HG03280 (cell line): Measurements from ENCODE around the gene NEK8.

Experiments
- ATAC-seq: cut with Tn5 transposase; IDR thresholded peaks from one replicate; pipeline ENCODE4 v1.9.1; 2021; ENCODE audit warnings: mild to moderate bottlenecking, moderate library complexity; ENCODE audit not compliant: unreplicated experiment

Gene NEK8

DNA sequence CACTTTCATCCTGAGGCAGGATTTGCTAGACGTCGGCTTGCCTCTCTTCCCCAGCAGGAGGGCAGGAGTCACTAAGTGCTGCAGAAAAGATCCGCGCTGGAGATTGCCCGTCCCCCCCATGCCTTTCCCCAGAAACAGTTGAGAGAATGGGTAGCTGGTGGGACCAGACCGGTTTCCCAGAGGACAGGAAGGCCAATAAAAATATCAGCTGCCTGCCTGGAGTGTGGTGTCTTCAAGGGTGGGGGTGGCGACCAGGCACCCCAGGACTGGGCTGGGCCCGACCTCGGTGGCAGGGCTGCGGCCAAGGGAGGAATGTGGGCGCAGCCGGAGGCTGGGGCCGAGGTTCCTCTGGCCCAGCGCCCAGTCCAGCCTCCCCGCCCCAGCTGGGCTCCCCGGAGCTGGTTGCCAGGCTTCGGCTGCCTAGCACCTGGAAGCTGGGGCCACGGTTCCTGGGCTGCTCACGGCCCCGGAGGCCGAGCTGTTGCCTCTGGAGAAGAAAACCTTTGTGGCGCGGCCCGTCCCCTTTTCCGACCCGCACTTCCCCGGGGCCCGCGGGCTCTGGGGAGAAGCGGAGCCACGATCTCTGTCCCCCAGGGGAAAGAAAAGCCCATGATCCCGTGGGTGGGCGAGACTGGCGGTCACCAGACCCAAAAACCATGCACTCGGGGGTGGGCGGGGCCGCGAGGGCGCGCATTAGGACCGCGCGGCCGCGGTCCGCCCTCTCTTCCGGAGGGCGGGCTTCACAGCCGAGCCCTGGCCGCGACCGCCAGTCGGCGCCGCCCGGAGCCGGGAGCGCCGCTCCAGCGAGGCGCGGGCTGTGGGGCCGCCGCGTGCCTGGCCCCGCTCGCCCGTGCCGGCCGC, 14.9 kb downstream of the NEK8 start, which contains the start of gene TRAF4:
Gene TRAF4 (plus strand): TSS at position 769 of the 861 bp plus-strand sequence. CDS start 102 bp downstream, outside the sequence.
- ATAC-seq = peak; percentile 75

DNA sequence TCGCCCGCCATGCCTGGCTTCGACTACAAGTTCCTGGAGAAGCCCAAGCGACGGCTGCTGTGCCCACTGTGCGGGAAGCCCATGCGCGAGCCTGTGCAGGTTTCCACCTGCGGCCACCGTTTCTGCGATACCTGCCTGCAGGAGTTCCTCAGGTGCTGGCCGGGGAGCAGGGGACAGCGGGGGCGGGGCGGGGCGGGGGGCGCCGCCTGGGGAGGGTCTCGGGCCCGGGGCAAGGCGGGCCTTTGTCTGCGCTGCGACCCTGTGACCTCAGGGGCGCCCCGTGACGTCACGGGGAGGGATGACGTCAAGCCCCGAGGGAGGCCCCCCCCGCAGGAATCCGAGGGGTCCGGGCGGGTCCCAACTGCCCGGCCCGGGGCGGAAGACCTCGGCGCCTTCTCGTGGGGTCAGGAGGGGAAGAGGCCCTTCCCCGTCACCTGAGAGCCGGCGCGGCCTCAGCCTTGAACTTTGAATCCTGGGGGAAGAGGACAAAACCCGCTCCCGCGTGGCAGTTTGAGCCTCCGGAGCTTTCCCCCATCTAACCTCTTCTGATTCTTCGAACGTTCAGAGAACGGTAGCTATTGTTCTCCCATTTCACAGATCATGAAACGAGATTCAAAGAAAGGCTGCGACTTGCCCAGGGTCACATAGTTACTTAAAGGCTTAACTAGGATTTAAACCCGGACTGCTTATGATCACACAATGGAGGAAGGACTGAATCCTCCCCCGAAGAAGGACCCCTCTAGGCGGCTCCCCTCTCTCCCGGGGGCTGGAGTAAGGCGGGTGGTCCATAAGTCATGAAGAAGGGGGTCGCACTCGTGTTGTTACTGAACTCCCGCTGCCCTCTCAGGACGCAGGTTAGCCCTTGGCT, 15.8 kb downstream of the NEK8 start:
- peak; percentile 26 for ATAC-seq

DNA sequence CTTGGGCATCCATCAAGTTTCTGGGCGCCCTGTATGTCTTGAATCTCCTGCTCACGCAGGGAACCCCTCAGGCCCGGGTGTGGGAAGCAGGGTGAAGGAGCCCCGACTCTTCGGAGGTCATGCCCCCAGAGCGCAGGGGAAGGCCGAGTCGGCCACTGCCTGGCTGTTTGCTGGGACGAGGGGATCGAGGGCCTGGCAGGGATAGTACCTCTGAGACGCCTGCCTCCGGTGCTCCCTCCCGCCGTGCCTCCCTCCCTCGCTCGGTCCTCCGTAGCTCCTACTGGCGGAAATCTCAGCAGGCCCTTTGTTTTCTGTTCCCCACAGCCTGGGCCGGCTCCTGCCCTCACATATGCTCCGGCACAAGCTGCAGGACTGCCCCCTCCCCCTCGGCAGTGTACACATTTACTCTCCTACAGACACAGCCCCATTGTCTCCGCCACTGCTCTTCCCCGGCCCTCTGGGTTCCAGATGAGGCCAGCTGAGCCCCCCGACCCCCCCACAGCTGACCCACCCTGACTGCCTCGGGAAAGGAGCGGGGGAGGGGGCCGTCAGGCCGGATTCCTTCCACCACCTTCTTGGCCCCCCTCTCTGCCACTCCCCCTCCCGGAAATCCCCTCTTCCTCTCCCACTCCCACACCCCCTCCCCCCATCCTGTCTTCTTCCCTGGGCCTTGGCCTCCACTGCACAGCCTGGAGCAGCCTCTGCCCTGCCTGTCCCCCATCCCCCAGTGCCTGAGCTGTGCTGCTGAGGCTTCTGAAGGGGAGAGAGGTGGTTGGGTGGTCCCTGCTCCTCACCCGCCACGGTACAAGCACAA, 16.6 kb downstream of the NEK8 start:
- no peak for ATAC-seq

DNA sequence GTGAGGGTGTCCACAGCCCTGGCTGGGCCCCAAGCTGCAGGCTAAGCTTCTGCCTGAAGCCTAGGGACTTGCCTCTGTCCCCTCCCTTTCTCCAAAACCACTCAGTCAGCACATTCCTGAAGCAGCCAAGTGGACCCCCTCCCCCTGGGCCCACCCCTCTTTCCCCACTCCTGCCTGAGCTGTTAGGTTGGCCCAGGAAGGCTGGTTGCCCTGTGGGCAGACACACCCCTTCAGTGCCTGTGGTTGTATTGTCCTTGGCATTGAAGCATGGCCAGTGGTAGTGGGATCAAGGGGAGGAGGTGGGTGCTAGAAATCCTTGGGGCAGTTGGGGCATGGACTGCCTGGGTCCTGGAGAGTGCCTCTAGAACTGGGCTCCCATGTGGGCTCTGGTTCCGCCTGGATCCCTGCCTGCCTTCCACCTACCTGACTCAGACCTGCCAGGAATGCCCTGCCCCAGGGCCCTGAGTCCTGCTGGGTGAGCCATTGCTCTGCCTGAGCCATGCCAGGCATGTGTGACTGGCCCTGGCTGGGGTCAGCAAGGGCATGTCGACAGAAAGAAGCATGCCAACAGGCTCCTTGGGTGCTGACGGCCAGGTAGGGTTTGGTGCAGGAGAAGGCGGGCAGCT, 17.3 kb downstream of the NEK8 start:
- no peak for ATAC-seq

DNA sequence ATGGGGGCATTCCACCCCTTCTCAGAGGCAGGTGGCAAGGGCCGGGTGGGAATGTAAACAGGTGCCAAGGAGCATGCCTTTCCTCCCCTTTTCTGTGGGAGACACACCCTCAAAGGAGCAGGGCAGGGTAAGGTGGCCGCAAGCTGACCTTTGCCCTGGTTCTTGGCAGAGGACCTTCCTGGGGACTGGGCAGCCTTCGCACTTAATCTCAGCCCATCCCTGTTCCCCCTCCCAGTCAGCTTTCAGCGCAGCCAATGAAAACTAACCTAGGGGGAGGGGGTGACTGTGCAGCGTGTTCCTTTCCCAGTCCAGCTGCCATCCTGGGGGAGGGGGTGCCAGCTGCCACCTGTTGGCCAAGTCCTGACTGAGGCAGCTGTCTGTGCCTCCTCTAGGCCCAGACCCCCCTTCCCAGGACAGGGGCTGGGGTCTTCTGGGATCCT, 18.0 kb downstream of the NEK8 start:
- ATAC-seq = no peak

DNA sequence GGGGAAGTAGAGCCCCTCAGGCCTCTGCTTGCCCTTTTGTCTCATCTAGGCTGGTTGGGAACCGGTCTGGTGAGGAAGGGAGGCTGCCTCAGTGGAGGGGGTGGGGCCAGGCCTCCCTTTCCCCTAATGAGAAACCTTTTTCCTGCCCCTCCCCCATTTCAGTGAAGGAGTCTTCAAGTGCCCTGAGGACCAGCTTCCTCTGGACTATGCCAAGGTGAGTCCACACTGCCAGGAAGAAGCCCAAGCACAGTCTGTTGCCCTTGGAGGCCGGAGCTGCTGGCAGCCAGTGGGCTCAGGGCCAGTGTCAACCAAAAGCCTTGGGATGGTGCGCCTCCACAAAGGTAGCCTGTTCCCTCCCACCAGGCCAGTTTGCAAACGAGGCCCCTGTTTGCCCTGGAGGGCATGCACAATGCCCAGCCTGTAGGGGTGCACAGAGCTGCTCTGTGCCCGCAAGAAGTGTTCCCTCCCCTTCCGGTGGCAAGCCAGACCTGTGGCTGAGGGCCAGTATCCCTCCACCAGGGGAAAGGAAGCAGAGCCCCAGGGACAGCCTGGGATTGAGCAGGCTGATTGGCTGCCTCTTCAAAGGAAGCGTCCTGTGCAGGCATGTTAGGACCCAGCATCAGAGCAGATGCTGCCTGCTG, 18.6 kb downstream of the NEK8 start:
- no peak for ATAC-seq

DNA sequence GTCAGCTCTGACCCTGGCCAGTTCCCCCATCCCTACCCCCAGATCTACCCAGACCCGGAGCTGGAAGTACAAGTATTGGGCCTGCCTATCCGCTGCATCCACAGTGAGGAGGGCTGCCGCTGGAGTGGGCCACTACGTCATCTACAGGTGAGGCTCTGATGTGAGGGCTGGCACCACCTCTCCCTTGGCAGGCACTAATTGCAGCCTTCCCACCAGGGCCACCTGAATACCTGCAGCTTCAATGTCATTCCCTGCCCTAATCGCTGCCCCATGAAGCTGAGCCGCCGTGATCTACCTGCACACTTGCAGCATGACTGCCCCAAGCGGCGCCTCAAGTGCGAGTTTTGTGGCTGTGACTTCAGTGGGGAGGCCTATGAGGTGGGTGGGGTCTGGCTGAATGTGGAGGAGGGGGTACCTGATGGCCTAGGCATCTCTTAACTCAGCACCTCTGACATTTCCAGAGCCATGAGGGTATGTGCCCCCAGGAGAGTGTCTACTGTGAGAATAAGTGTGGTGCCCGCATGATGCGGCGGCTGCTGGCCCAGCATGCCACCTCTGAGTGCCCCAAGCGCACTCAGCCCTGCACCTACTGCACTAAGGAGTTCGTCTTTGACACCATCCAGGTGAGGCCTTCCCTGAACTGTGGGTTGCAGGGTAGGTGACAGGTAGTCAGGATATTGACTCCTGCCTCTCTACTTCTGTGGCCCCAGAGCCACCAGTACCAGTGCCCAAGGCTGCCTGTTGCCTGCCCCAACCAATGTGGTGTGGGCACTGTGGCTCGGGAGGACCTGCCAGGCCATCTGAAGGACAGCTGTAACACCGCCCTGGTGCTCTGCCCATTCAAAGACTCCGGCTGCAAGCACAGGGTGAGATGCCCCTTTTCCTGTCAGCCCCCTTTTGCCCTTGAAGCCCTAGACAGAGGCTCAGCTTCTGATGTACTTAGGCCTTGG, 19.5 kb downstream of the NEK8 start:
- ATAC-seq = no peak

DNA sequence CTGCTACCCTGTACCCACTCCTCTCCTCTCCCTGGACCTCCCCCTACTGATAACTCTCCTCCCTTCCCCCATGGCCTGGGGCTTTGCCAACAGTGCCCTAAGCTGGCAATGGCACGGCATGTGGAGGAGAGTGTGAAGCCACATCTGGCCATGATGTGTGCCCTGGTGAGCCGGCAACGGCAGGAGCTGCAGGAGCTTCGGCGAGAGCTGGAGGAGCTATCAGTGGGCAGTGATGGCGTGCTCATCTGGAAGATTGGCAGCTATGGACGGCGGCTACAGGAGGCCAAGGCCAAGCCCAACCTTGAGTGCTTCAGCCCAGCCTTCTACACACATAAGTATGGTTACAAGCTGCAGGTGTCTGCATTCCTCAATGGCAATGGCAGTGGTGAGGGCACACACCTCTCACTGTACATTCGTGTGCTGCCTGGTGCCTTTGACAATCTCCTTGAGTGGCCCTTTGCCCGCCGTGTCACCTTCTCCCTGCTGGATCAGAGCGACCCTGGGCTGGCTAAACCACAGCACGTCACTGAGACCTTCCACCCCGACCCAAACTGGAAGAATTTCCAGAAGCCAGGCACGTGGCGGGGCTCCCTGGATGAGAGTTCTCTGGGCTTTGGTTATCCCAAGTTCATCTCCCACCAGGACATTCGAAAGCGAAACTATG, 20.4 kb downstream of the NEK8 start:
- ATAC-seq = no peak

DNA sequence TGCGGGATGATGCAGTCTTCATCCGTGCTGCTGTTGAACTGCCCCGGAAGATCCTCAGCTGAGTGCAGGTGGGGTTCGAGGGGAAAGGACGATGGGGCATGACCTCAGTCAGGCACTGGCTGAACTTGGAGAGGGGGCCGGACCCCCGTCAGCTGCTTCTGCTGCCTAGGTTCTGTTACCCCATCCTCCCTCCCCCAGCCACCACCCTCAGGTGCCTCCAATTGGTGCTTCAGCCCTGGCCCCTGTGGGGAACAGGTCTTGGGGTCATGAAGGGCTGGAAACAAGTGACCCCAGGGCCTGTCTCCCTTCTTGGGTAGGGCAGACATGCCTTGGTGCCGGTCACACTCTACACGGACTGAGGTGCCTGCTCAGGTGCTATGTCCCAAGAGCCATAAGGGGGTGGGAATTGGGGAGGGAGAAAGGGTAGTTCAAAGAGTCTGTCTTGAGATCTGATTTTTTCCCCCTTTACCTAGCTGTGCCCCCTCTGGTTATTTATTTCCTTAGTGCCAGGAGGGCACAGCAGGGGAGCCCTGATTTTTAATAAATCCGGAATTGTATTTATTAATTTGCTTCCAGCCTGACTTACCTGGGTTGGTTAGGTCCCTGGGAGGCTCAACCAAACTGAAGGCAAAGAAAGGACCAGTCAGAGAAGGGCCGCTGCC, 21.1 kb downstream of the NEK8 start:
- ATAC-seq = no peak

DNA sequence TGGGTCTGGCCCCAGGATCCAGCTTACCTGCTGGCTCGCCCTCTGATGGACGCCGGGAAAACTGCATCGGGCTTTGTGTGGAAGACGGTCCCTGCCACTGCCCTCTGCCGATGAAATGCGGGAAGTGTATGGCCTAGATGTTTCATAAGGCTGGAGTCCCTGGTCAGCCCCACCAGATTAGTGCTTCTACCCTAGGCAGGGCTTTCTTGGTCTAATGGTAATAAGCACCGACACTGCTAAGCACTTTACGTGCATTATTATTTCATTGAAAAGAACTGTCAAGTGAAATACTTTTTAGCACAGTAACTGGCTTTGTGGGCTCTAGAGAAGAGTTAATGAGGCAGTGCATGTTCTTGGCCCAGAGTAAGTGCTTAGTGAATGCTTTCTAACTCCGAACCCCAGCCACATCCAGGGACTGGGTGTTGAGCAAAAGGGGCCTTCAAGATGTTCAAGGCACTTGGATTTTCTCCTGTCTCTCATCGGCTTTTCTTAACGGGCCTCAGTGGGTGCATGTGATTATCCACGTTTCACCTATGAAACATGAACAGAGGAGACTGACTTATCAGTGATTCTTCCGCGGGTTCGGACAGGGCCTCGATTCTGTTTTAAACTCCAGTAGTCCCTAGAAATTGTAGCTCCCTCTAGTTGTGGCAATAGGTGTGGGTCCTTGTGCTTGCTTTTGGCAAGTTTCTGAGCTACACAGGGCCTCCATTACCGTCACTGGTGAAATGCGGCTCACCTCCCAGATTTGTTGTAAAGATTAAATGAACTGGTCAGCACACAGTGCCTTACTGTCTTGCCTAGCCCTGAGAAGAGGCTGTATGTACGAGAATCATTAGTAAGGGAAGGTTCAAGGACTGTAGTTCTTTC, 21.8 kb downstream of the NEK8 start:
- ATAC-seq = peak; percentile 70

DNA sequence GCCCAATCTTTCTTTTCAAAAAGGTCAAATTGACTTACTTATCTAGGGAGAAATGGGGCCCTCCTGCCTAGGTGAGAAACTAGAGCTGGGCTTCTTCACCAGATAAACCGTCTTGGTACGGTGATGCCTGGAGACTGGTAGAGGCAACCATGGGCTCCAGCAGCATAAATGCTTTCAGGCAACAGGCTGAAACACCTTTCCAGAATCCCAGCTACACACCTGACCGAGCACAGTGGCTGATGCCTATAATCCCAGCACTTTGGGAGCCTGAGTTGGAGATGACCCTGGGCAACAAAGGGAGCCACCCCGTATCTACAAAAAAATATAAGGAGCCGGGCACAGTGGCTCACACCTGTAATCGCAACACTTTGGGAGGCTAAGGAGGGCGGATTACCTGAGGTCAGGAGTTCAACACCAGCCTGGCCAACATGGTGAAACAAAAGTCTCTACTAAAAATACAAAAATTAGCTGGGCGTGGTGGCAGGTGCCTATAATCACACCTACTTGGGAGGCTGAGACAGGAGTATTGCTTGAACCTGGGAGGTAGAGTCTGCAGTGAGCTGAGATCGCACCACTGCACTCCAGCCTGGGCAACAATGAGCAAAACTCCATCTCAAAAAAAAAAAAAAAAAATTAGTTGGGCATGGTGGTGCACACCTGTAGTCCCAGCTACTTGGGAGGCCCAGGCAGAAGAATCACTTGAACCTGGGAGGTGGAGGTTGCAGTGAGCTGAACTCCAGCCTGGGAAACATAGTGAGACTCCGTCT, 23.2 kb downstream of the NEK8 start:
- no peak for ATAC-seq

DNA sequence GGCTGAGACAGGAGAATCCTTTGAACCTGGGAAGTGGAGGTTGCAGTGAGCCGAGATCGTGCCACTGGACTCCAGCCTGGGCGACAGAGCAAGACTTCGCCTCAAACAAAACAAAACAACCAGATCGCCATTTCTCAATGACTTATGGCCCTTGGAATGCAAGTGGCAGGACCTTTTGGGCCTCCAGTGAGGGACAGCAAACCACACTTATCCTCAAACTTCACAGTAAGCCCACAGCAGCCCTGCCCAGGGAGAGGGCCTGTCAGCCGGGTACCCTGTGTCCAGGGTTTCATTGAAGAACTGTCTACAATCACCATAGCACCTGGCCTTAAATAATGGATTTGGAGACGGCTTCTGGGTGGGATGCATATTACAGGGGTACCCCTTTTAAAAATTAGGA, 26.9 kb downstream of the NEK8 start:
- ATAC-seq = no peak

DNA sequence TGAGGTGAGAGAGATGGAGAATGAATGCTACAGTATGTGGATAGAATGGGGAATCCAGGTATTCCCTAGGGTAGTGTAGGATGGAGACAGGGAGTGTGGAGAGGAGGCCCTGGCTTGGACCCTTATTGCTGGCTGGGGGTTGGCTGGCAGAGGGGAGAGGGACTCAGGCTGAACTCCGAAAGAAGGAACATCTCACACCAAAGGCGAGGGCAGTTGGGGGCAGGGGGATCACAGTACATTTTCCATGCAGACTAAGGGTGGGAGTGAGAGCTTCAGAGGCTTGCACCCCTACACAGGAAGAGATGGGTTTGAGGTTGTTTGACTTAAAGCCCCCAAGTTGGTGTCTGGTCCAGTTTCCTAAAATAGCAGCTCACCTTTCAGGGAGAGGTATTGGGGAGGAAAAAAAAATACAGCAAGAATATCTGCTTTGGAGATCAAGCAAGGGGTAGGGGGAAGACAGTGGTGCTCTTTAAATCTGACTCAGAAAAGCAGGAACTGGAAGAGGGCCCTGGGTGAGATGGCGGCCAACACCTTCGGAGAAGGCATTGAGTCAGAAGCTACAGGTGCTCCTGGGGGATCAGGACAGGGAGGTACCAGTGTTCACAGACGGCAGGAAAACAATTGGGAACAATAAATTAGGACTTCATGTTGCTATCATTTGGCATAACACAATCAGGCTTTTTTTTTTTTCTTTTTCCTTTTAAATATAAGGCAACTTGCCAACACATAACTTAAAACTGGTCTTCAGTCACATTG, 27.6 kb downstream of the NEK8 start:
- ATAC-seq = no peak

DNA sequence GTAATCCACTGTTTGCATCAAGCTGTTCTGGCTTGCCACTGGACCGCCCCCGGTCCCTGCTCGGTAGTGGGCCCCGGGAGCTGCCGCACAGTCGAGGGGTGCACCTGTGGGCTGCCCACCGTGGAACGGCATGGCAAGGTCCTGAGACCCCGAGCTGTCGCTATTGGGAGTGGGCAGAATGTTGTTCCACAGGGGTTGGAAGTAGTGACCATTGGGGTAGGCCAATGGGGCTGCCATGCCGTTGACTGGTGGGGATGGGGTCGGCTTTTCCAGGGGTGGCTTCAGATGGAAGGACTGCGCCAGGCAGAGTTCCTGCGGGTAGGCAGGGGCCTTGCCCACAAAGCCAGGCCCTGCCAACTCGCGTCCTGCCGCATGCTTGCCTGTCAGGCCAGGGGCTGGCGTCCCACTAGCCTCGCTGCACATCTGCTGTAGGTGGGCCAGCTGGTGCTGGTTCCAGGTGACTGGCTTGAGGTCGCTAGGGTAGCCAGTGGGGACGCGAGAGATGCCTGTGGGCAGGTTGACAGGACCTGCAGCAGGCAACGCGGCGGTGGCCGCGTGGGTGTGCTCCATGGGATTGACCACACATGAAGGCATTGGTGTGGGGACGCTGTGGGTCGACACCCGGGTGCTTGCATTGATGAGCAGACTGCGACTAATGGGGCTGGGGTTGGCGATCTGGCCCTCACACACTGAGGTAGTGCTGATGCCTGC, 30.0 kb downstream of the NEK8 start:
- ATAC-seq = no peak
